Measurements from ENCODE around the gene PLPP7. TPM values are rescaled to one million over a fixed set of nuclear protein-coding genes. Genes with fewer than 3 reads are reported as not detected.

The PLPP7 gene
- total RNA-seq, 2 experiments from 2014 or later: not detected

- H3K4me3 Mint-ChIP-seq: no peak overlapping the region
- DNase-seq: no peak
- CTCF ChIA-PET: interaction anchor here (1.8 kb wide), 1 partner anchor 34 kb away, joined by 5 read pairs; no protein-coding TSS in a partner anchor
- H3K9me3 Mint-ChIP-seq: no peaks in the 10 kb centered on the region
- no peak overlapping the region for H3K27ac Mint-ChIP-seq
- H3K27me3 Mint-ChIP-seq: no peaks in the 10 kb centered on the region
- POLR2A ChIA-PET: interaction anchor here (0.6 kb wide), 1 partner anchor 99 kb away, joined by 3 read pairs; no protein-coding TSS in a partner anchor
- no peaks in the 10 kb centered on the region for H3K4me1 Mint-ChIP-seq
- no peaks in the 10 kb centered on the region for H3K36me3 Mint-ChIP-seq (ENCODE audit: low read depth)
Measured at GRCh38 chr9:131302244-131303075, 12.9 kb downstream of the PLPP7 start.

GRCh38 chr9:131303381-131304321 is 14.1 kb downstream of the PLPP7 start:
- H3K9me3 Mint-ChIP-seq: no peaks in the 10 kb centered on the region
- ChIA-PET CTCF (interaction anchor here (1.8 kb wide), 1 partner anchor 33 kb away, joined by 5 read pairs; no protein-coding TSS in a partner anchor), POLR2A (interaction anchor here (0.6 kb wide), 1 partner anchor 100 kb away, joined by 3 read pairs; no protein-coding TSS in a partner anchor)
- no peaks in the 10 kb centered on the region for H3K4me1 Mint-ChIP-seq
- H3K4me3 Mint-ChIP-seq: no peak overlapping the region
- no peaks in the 10 kb centered on the region for H3K36me3 Mint-ChIP-seq (ENCODE audit: low read depth)
- no peak for DNase-seq
- no peaks in the 10 kb centered on the region for H3K27me3 Mint-ChIP-seq
- no peak overlapping the region for H3K27ac Mint-ChIP-seq

- Mint-ChIP-seq H3K27ac (no peak overlapping the region), H3K4me3 (no peak overlapping the region), H3K27me3 (no peaks in the 10 kb centered on the region), H3K4me1 (no peaks in the 10 kb centered on the region), H3K36me3 (ENCODE audit: low read depth) (no peaks in the 10 kb centered on the region), H3K9me3 (no peaks in the 10 kb centered on the region)
- no peak for DNase-seq
- ChIA-PET POLR2A (no interaction called here), CTCF (interaction anchor here (0.9 kb wide), 1 partner anchor 37 kb away, joined by 3 read pairs; no protein-coding TSS in a partner anchor)
Measured at GRCh38 chr9:131304676-131305355, 15.3 kb downstream of the PLPP7 start.

- H3K9me3 Mint-ChIP-seq: no peaks in the 10 kb centered on the region
- no peaks in the 10 kb centered on the region for H3K36me3 Mint-ChIP-seq (ENCODE audit: low read depth)
- H3K27me3 Mint-ChIP-seq: no peaks in the 10 kb centered on the region
- H3K4me1 Mint-ChIP-seq: peaks cover 11% of the 10 kb centered on the region
- H3K4me3 Mint-ChIP-seq: no peak overlapping the region
- DNase-seq: no peak
- ChIA-PET CTCF (no interaction called here), POLR2A (no interaction called here)
- H3K27ac Mint-ChIP-seq: no peak overlapping the region
Measured at GRCh38 chr9:131306397-131307004, 17.0 kb downstream of the PLPP7 start.

GRCh38 chr9:131307974-131308373 is 18.5 kb downstream of the PLPP7 start:
- Mint-ChIP-seq H3K27me3 (no peaks in the 10 kb centered on the region), H3K27ac (no peak overlapping the region), H3K36me3 (ENCODE audit: low read depth) (no peaks in the 10 kb centered on the region), H3K9me3 (no peaks in the 10 kb centered on the region), H3K4me1 (peaks cover 11% of the 10 kb centered on the region), H3K4me3 (no peak overlapping the region)
- ChIA-PET CTCF (interaction anchor here (0.8 kb wide), 1 partner anchor 128 kb away, joined by 3 read pairs; no protein-coding TSS in a partner anchor), POLR2A (interaction anchor here (1.3 kb wide), 1 partner anchor 52 kb away, joined by 3 read pairs; no protein-coding TSS in a partner anchor)
- no peak for DNase-seq

- peaks cover 11% of the 10 kb centered on the region for H3K4me1 Mint-ChIP-seq
- H3K4me3 Mint-ChIP-seq: no peak overlapping the region
- no peak for DNase-seq
- H3K27me3 Mint-ChIP-seq: no peaks in the 10 kb centered on the region
- no peak overlapping the region for H3K27ac Mint-ChIP-seq
- no peaks in the 10 kb centered on the region for H3K36me3 Mint-ChIP-seq (ENCODE audit: low read depth)
- H3K9me3 Mint-ChIP-seq: no peaks in the 10 kb centered on the region
- POLR2A ChIA-PET: interaction anchor here (1.3 kb wide), 1 partner anchor 53 kb away, joined by 3 read pairs; no protein-coding TSS in a partner anchor
- CTCF ChIA-PET: no interaction called here
Measured at GRCh38 chr9:131308452-131308851, 18.9 kb downstream of the PLPP7 start.

- H3K9me3 Mint-ChIP-seq: no peaks in the 10 kb centered on the region
- POLR2A ChIA-PET: interaction anchor here (1.3 kb wide), 1 partner anchor 53 kb away, joined by 3 read pairs; no protein-coding TSS in a partner anchor
- no peak for DNase-seq
- no peak overlapping the region for H3K4me3 Mint-ChIP-seq
- CTCF ChIA-PET: interaction anchor here (1.7 kb wide), 1 partner anchor 27 kb away, joined by 4 read pairs; no protein-coding TSS in a partner anchor
- peaks cover 11% of the 10 kb centered on the region for H3K4me1 Mint-ChIP-seq
- no peaks in the 10 kb centered on the region for H3K27me3 Mint-ChIP-seq
- no peaks in the 10 kb centered on the region for H3K36me3 Mint-ChIP-seq (ENCODE audit: low read depth)
- no peak overlapping the region for H3K27ac Mint-ChIP-seq
Measured at GRCh38 chr9:131308906-131309529, 19.5 kb downstream of the PLPP7 start.

- Mint-ChIP-seq H3K4me1 (peaks cover 11% of the 10 kb centered on the region), H3K4me3 (no peak overlapping the region), H3K27ac (no peak overlapping the region), H3K9me3 (no peaks in the 10 kb centered on the region), H3K36me3 (ENCODE audit: low read depth) (no peaks in the 10 kb centered on the region), H3K27me3 (no peaks in the 10 kb centered on the region)
- ChIA-PET CTCF (interaction anchor here (1.7 kb wide), 1 partner anchor 27 kb away, joined by 4 read pairs; no protein-coding TSS in a partner anchor), POLR2A (interaction anchor here (0.9 to 1.2 kb wide), 2 partner anchors 38 to 57 kb away, joined by 3 read pairs; no protein-coding TSS in a partner anchor)
- no peak for DNase-seq
Measured at GRCh38 chr9:131309530-131310276, 20.2 kb downstream of the PLPP7 start.

GRCh38 chr9:131310833-131311554 is 21.5 kb downstream of the PLPP7 start:
- no peaks in the 10 kb centered on the region for H3K9me3 Mint-ChIP-seq
- peaks cover 11% of the 10 kb centered on the region for H3K4me1 Mint-ChIP-seq
- H3K4me3 Mint-ChIP-seq: peak overlapping the region; percentile 30
- H3K27ac Mint-ChIP-seq: peak overlapping the region; percentile 57
- POLR2A ChIA-PET: interaction anchor here (0.9 to 1.2 kb wide), 5 partner anchors 32 to 185 kb away, joined by 3 to 6 read pairs (median 3); partner anchors contain the start of gene NUP214
- peak; percentile 80 for DNase-seq
- no peaks in the 10 kb centered on the region for H3K36me3 Mint-ChIP-seq (ENCODE audit: low read depth)
- CTCF ChIA-PET: interaction anchor here (0.7 to 1.9 kb wide), 3 partner anchors 25 to 1757 kb away, joined by 3 to 5 read pairs (median 4); no protein-coding TSS in a partner anchor
- no peaks in the 10 kb centered on the region for H3K27me3 Mint-ChIP-seq

GRCh38 chr9:131312246-131312645 is 22.7 kb downstream of the PLPP7 start:
- Mint-ChIP-seq H3K4me3 (no peak overlapping the region), H3K9me3 (no peaks in the 10 kb centered on the region), H3K27me3 (no peaks in the 10 kb centered on the region), H3K36me3 (ENCODE audit: low read depth) (no peaks in the 10 kb centered on the region), H3K27ac (no peak overlapping the region), H3K4me1 (peaks cover 11% of the 10 kb centered on the region)
- no peak for DNase-seq
- ChIA-PET CTCF (interaction anchor here (1.9 kb wide), 1 partner anchor 135 kb away, joined by 5 read pairs; no protein-coding TSS in a partner anchor), POLR2A (no interaction called here)
